GM21367 (cell line): Measurements from ENCODE around the gene TEX51.

Experiments used
- ATAC-seq: cut with Tn5 transposase; IDR thresholded peaks from one replicate; pipeline ENCODE4 v1.9.1; 2021; ENCODE audit not compliant: unreplicated experiment

The TEX51 gene

DNA sequence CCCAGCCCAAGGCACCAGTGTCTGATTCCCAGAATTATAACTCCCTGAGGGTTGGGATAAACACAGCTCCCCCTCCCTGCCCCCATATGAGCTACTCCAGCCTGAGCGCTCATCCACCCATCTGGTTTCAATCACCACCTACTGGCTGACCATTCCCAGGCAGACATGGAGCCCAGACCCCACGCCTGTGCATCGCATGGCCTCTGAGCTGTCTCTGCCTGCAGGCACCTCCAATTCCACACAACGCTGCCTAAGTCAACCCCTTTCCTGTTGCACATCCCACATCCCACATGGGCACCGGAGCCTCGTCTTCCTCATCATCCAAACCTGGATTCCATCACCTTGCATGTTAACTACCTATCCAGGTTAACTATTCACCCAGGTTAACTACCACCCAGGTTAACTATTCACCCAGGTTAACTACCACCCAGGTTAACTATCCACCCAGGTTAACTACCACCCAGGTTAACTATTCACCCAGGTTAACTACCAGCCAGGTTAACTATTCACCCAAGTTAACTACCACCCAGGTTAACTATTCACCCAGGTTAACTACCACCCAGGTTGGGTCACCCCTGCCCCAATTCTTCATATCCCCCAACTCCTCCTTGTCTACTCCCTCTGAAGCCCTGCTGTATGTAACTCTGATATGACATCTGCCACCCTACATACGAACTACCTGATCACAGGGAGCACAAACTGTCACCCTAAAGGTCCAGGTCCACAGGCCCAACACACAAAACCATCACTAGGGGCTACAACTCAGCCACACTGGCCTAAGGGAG, 47.8 kb downstream of the TEX51 start:
- ATAC-seq, result no peak

DNA sequence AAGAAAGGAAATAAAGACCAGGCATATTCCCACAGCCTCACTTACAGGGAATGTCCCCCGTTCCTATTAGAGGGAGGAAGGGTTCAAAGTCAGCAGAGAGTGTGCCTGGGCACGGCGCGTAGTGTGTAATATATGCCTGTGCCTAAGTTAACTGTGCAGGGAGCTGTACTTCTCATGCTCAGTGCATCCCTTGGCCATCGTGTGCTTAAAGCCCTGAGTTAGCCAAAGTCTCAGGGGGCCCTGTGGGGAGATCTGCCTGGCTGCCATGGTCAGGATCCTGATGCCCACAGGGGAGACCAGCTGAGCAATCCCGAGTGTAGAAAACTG, 48.4 kb downstream of the TEX51 start:
- ATAC-seq, result no peak

DNA sequence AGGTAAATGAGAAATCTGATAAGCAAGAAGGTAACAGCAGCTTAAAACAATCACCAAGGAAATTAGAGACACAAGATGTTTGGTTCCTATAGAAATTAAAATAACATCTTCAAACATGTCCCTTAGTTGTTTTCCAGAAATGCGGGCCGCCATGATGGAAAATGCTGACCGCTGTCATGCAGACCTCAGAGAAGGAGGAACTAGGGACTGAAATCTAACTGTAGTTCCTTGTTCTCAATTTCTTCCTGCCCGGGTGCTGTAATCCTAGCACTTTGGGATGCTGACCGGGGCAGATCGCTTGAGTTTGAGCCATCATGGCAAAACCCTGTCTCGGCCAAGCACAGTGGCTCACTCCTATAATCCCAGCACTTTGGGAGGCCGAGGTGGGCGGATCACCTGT, 51.1 kb downstream of the TEX51 start:
- no peak for ATAC-seq

DNA sequence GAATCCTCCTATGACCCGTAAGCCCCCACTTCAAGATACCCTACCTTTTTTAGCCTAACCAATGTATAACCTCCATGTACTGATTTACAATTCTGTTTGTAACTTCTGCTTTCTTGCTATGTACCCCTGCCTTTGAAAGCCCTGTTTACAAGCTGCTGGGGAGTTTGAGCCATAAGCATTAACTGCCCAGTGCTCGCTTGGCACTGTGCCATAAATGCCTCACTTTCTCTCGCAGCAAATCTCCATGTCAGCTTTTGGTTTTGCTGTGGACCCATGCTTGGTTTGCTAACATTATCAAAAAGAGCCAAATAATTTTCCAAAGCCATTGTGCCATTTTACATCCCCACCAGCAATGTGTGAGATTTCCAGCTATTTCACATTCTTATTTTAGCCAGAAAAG, 51.8 kb downstream of the TEX51 start:
- no peak for ATAC-seq
